ENCODE data around the gene ATP8A2.

ATP8A2 gene

DNA sequence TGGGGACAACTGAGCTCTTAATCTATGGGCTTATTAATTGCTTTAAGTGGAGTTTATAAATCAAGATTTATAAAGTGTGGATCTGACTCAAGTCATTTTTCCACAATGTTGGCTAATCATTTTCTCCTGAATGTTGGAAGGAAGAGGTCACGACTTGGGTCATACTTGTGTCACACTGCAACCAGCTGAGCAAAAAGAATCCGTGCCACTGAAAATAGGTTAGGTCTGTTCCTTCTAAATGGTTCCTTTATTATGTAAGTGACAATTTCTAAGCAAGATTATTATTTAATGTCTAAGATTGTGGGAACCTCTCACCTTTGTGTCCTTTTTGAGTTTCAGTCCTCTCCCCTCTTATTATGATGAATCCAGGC lies 501.5 kb downstream of the ATP8A2 start:
- peaks cover 2% of the 10 kb centered on the region; the same call in 1 of the 2 replicates for H3K27me3 ChIP-seq (replicated peaks; ENCODE audit: control insufficient read depth, insufficient read depth, low read length)
- no peak for DNase-seq (ENCODE audit: extremely low read depth, insufficient read length)
- no peak overlapping the region for H3K4me3 ChIP-seq (replicated peaks; ENCODE audit: low read depth, low read length)
- TF ChIP-seq CTCF (IDR thresholded peaks at IDR 0.05; ENCODE audit: insufficient read depth, low read length, poor library complexity, severe bottlenecking) = no peak
- H3K36me3 ChIP-seq (ENCODE audit: control insufficient read depth, insufficient read depth, low read length) = no peaks in the 10 kb centered on the region

DNA sequence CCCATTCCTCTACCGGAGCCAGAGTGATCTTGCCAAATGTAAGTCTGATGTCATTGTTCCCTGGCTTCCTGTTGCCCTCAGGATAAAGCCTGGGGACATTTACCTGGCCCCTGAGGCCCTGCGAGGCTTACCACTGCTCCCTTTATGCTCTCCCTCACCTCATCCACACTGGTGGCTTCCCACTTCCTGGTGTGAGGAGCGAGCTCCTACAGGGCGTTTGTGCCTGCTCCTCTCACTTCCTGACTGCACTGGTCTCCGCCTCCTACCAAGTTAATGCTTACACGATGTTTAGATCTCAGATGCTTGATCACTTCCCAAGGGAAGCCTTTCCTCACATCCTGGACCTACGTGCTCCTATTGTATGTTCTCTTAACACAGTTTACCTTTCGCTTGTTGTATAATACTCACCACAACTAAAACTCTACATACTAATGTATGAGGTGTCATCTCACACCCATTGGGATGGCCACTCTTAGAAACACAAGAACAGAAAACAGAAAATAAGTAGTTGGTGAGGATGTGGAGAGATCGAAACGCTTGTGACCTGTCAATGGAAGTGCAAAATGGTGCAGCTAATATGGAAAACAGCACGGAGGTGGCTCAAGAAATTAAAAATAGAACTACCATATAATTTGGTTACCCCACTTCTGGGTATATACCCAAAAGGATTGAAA lies 502.4 kb downstream of the ATP8A2 start:
- no peak overlapping the region for H3K4me3 ChIP-seq (replicated peaks; ENCODE audit: low read depth, low read length)

GRCh38 chr13:25874907-25875306 lies 503.1 kb downstream of the ATP8A2 start:
- Histone ChIP-seq H3K4me3 (replicated peaks; ENCODE audit: low read depth, low read length) (no peak overlapping the region), H3K36me3 (ENCODE audit: control insufficient read depth, insufficient read depth, low read length) (no peaks in the 10 kb centered on the region), H3K27me3 (replicated peaks; ENCODE audit: control insufficient read depth, insufficient read depth, low read length) (peaks cover 3% of the 10 kb centered on the region; the same call in 1 of the 2 replicates)
- no peak for DNase-seq (ENCODE audit: extremely low read depth, insufficient read length)
- no peak for TF ChIP-seq CTCF (IDR thresholded peaks at IDR 0.05; ENCODE audit: insufficient read depth, low read length, poor library complexity, severe bottlenecking)

More for the DNA sequence above, 502.4 kb downstream of the ATP8A2 start:
- no peak for DNase-seq (ENCODE audit: extremely low read depth, insufficient read length)
- H3K27me3 ChIP-seq (replicated peaks; ENCODE audit: control insufficient read depth, insufficient read depth, low read length) = peaks cover 3% of the 10 kb centered on the region; the same call in 1 of the 2 replicates
- no peaks in the 10 kb centered on the region for H3K36me3 ChIP-seq (ENCODE audit: control insufficient read depth, insufficient read depth, low read length)
- no peak for TF ChIP-seq CTCF (IDR thresholded peaks at IDR 0.05; ENCODE audit: insufficient read depth, low read length, poor library complexity, severe bottlenecking)

DNA sequence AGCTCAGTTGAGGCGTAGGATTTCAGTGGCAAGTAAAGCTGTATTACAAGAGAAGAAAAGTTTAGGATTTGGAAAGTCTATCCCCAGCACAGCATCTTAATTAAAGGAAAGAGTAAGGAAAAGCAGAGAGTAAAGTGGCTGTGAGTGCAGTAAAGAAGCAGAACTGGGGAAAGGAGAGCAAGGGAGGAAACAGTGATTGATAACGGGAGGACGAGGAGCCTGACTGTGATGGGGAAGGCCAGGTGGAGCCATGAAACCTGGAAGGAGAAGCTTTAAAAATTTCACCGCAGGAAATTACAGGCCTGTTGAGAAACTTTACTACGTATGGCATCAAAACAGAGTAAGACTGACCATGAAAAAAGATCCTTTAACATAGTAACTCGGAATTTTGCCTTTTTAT lies 504.5 kb downstream of the ATP8A2 start:
- peaks cover 3% of the 10 kb centered on the region; the same call in 1 of the 2 replicates for H3K27me3 ChIP-seq (replicated peaks; ENCODE audit: control insufficient read depth, insufficient read depth, low read length)
- TF ChIP-seq CTCF (IDR thresholded peaks at IDR 0.05; ENCODE audit: insufficient read depth, low read length, poor library complexity, severe bottlenecking) = no peak
- no peak for DNase-seq (ENCODE audit: extremely low read depth, insufficient read length)
- H3K4me3 ChIP-seq (replicated peaks; ENCODE audit: low read depth, low read length) = no peak overlapping the region
- no peaks in the 10 kb centered on the region for H3K36me3 ChIP-seq (ENCODE audit: control insufficient read depth, insufficient read depth, low read length)

DNA sequence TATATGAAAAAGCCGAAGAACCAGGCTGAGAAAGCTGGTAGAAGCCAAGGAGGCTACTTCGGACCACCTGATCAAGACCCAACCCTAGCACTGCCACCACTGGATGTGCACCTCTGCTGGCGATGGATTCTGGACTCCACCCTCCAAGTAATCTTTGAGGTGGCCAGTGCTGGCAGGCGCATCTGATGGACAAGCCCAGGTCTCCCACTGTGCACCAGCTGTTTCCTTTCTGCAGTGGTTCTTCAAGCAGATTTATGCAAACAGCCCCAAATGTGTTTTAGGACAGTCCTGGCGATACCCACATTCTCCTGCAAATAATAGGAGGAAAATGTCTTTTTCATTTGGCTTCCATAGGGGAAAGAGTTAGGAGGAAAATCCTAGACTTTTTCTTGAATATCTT lies 507.7 kb downstream of the ATP8A2 start:
- no peak for TF ChIP-seq CTCF (IDR thresholded peaks at IDR 0.05; ENCODE audit: insufficient read depth, low read length, poor library complexity, severe bottlenecking)
- DNase-seq (ENCODE audit: extremely low read depth, insufficient read length) = no peak
- H3K36me3 ChIP-seq (ENCODE audit: control insufficient read depth, insufficient read depth, low read length) = no peaks in the 10 kb centered on the region
- H3K27me3 ChIP-seq (replicated peaks; ENCODE audit: control insufficient read depth, insufficient read depth, low read length) = peaks cover 2% of the 10 kb centered on the region
- no peak overlapping the region for H3K4me3 ChIP-seq (replicated peaks; ENCODE audit: low read depth, low read length)

All from GM06990 (cell line).